ENCODE measurements around the gene NTSR1.
A peak's percentile ranks its signal among the peaks of the same experiment; 100 is the strongest.

Gene NTSR1

DNA sequence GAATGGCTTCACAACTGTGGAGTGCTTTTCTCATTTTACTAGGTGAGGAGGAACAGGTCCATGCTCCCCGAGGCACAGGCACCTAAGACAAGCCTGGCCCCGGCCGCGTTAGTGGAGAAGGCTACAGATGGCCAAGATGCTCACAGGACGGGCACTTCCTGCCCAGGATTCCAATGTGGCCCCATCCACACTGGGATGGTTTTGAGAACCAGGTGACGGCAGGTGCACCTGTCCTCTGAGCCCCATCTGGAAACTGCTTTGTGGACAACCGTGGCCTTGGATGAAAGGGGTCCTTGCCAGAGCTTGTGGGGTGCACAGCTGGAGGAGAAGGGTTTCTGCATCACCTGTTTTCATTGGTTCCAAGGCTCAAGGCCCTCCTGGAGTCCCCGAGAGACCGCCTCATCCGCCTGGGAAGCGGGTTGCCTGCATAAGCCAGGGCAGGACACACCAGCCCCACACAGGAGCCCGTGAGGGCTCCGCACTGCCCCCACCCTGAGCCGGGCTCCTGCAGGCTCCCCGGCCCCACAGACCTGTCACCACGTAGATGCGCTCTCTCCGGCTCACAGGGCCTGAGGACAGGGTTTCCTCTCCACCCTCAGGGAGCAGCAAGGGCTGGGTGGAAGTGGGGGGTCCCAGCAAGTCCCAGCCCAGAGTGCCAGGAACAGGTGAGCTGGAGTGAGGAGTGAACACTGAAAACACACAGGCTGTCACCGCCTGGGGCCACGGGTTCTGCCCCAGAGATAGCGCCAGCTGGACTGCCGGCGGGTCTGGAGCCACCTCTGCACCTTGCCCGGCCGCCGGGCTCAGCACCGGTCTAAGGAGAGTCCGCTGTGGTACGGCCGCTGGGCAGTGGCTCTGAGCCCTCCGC is 18.3 kb downstream of the NTSR1 start:
- DNase-seq, result no peak

DNA sequence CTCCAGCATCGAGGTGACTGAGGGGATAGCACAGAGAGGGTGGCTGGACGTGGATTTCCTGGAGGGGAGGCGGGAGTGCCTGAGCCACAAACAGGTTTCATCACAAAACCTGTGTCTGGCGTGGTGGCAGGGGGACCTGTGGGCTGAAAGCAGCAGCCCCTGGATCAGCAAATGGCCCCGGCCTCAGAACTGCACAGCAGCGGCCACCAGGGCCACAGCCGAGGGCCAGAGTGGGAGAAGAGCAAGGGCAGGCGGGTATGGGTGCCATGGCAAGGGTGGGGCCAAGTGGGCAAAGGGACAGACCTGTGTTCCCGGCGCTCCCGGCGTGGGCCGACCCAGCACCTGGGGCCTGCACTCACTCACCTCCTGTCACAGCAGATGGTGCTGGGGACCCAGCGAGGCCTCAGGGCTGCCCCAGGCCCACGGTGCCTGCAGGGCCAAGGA is 19.0 kb downstream of the NTSR1 start:
- DNase-seq, result no peak

DNA sequence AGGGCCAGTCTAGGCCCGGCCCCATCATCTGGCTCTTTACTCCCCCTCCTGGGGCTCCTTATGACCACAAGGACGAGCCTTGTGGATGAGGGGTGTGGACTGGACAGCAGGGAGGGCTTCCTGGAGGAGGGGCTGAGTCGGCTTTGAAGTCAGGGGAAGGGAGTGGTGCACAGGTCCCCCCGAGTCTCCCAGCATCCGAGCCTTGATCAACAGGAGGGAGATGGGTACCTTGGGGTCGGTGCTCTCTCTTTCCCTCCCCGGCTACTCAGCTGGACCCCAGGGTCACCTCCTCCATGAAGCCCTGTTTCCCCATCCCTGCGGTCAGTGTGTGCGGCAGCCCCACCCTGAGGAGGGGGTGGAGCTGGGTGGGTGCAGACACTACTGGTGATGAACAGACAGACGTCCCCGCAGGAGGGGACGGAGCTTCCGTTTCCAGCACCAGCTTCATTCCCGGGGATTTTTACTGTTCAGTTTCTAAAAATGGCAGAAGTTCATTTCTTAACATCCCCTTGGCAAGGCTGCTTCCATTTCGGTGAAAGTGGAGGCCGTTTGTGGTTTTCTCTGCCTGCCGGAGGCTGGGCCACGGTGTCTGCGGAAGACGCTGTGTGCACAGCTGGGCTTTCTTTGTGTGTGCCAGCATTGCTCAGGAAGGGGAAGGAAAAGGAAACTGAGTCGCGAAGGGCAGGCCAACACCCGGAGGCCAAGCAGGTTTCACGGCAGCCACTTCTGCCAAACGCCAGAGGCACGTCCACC is 19.6 kb downstream of the NTSR1 start:
- peak; percentile 80 to 90 for DNase-seq

DNA sequence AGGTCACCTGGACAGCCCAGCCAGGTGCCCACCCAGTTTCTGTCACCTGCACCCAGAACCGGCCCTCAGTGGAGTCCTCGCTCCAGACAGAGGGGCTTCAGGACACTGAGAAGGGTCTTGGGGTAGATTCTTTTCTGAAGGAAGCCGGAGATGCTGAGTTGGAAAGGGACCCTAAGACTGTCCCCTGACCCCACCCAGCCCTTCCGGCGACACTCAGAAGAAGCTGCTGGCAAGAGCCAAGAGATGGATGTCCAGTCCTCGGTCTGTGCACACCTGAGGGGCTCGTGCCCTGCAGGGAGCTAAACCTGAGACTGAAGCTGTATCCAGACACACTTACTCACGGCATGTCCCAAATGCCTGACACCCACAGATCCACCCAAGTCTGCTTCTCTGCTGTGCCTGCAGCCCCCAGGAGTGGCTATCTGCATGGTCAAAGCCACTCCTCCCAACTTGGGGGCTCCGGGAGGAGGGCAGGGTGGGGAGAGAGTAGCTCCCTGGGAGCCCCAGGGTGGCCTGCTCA is 20.2 kb downstream of the NTSR1 start:
- DNase-seq, result no peak

DNA sequence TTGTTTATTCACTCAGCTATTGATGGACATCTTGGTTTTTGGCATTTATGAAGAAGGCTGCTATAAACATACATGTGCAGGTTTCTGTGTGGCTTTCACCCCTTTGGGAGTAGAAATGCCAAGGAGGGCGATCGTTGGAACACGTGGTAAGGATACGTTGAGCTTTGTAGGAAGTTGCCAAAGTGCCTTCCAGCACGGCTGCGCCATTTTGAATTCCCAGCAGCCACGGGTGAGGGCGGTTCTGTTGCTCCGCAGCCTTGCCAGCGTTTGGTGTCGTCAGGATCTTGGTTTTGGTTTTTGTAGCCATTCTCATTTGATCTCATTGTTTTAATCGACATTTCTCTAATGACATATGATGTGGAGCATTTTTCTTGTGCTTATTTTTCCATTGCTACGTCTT is 21.8 kb downstream of the NTSR1 start:
- DNase-seq, result no peak

DNA sequence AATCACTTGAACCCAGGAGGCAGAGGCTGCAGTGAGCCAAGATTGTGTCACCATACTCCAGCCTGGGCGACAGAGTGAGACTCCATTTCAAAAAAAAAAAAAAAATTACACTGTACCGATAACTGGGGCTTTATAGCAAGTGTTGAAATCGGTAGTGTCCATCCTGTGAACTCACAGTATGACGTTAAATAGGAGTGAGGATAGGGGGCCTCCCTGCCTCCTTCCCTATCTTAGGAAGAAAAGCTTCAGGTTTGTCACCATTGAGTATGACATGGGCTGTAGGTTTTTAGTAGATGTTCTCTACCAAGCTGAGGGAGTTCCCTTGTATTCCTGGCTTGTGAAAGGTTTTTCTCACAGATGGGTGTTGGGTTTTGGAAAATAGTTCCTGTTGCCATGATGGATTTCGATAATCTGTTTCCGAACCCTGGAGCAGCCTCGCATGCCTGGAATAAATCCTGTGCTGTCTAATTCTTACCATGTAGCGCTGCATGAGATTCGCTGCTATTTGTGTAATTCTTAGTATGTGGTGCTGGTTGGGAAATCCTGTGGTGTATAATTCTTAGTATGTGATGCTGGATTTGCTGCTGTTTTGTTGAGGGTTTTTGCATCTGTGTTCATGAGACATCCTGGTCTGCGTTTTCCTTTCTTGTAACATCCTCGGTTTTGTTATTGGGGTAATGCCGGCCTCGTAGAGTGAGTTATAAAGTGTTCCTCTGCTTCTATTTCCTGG is 23.6 kb downstream of the NTSR1 start:
- DNase-seq, result peak in 1 of 2 donors; percentile 68

DNA sequence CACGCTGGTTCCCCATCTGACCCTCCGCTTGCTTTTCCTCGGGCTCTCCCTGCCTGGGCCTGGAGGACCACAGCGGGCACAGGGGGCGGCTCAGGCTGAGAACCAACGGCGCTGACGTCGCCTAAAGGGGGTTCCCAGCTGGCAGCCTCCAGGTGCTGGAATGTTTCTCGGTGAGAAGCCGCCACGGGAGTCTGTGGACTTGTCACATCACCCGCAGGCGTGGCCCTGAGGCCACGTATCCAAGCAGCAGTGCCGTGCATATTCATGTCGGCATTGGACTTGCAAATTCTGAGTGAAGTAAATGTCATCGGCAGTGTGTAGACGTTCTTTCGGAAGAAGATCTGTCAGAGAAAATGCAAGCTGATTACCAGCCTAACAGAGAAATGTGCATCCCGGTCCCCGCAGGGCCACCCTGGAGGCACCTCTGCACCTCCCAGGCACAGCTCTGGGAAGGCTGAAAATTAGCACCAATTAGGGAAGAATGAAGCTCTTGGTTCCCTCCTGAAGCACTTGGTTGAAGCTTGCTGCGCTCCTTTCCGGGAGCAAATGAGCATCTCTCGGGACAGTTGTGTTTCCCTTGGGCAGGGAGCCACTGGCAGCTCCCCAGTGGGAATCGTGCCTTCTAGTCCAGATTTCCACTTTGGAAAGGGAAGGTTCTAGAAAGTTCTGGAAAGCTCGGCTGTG is 24.3 kb downstream of the NTSR1 start:
- DNase-seq, result no peak

DNA sequence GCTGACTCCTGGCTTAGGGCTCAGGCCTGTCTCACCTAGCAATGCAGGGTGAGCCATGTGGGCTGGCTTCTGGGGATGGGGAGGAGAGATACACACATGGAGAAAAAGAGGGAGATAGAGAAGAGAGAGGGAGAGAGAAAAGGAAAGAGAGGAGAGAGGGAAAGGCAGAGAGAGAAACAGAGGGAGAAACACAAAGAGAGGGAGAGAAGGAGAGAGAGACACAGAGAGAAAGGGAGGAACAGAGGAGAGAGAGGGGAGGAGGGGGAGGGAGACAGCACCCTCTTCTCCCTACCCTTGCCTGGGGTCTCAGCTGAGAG is 24.8 kb downstream of the NTSR1 start:
- DNase-seq, result no peak

DNA sequence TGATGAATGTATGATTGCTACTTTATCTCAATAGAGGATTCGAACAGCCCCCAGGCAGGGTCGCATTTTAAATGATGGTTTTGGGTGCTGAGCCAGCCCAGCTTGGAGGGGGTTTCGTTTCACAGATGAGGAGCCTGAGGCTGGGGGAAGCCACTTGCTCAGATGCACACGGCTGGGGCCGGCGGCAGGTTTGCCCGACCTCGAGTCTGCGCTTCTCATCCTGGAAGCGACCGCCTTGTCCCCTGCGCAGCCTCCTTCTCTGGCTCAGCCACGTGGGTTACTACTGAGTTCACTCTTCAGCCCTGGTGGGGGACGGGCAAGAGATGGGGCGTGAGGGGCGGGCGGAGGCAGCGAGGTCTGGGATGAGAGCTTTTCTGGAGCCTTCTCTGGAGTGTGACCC is 25.3 kb downstream of the NTSR1 start:
- DNase-seq, result no peak

DNA sequence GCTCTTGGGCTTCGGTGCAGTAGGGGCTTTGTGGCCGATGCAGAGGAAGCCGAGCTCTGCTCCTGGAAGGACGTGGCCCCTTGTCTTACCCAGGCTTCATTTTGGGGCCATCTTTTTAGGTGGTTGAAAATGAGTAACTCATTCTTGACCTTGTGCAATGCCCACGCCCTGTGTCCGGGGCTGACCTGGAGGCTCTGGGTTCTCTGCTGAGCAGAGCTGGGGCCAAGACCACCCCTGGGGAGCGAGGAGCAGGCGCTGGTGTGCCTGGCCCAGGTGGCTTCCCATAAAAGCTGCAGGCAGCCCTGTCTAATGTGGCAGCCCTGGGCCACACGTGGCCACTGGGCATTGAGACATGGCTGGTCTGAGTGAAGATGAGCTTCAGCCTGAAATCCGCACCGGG is 25.7 kb downstream of the NTSR1 start:
- no peak for DNase-seq

DNA sequence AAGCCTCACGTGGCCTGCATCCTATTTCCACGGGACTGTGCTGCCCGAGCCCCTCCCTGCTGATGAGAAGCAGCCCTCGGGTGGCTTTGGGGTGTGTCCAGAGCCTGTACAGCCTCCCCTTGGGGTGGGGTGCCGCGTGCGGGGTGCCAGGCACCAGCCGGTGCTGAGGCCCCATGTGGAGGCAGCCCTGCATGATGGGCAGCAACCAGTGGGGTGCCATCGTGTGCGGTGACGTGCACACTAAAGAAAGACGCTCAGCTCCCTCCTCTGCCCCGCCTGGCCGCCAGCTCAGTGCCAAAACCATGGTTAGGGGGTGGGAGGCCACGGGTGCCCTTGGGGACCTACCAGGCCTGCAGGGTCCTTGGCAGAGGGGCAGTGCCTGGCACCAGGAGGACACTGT is 26.2 kb downstream of the NTSR1 start:
- peak in 1 of 2 donors; percentile 8 for DNase-seq

DNA sequence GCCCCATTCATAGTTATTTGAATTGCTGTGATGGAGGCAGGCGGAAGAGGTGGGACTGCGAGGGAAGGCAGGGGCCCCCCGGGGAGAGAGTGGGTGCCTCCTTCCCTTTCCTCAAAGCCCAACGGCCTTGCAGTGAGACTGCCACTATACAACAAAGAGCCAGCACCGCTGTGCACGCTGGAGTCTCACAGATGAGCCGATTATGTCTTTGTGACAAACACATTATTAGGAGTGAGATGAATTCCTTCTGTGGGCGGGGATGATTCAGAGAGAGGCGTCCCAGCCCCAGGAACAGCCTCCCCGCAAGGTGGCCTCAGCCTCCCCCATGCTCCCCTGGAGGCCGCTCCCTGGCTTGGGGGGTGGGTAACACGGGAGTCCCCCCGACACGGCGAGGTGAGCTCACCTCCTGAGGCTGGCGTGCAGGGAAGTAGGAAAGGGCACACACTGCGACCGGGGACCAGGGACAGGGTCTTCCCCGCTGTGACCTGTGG is 26.7 kb downstream of the NTSR1 start:
- DNase-seq, result peak in 1 of 2 donors; percentile 24

DNA sequence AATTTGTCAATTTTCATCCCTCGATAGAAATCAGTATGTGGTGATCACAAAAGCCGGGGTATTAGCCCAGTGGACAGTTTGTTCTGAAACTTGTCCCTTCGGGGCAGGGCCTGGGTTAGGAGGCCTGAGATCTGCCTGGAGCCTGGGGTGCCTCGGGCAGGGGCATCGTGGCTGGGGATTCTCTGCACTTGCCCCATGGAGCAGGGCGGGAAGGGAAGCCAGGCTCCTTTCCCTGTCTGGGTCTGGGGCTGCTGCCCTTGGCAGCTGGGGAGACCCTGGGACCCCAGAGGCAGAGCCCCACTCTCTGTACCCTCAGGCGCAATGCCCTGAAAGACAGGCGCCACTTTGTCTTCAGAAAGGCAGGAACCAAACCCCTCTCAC is 27.4 kb downstream of the NTSR1 start:
- no peak for DNase-seq

DNA sequence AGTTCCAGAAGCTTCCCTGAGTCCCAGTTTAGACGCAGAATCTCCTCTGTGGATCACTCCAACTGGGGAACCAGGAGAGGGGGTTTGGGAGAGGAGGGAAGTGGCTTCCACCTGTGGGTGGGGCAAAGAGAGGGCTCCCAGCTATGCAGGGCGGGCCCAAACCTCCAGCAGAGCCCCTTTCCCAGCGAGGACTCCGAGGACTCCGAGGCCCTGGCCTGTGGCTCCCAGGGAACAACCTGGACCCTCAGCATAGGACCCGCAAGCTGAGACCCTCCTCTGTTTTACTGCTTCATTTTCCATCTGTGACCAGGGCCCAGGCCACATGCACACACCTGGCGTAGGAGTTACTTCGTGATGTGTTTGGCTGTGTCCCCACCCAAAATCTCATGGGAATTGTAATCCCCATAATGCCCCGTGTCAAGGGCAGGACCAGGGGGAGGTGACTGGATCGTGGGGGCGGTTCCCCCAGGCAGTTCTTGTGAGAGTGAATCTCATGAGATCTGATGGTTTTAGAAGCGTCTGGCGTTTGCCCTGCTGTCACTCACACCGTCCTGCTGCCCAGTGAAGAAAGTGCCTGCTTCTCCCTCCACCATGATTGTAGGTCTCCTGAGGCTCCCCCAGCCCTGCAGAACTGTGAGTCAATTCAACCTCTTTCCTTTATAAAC is 27.9 kb downstream of the NTSR1 start:
- DNase-seq, result no peak

DNA sequence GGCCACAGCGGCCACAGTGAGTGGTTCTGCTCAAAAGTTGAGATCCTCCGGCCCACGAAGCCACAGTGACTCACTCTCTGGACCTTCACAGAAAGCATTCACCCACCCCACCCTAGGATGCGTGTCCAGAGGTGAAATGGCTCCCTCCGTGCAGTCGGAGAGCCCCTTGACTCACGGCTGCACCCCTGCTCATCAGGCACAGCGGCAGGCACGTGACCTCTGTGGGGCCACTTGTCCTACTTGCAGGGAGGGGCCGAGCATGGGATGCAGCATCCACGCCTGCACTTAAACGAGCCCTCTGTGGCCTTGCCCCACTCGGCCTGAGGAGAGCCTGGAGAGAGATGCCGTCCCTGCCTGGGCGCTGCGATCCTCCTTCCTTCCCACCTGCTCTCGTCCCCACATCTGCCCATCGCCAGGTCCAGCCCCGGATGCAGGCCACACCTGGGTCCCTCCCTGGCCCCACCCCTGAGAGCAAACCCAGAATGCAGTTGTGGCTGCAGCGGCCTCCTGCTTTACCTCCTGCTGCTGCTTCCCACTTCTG is 28.7 kb downstream of the NTSR1 start:
- no peak for DNase-seq

DNA sequence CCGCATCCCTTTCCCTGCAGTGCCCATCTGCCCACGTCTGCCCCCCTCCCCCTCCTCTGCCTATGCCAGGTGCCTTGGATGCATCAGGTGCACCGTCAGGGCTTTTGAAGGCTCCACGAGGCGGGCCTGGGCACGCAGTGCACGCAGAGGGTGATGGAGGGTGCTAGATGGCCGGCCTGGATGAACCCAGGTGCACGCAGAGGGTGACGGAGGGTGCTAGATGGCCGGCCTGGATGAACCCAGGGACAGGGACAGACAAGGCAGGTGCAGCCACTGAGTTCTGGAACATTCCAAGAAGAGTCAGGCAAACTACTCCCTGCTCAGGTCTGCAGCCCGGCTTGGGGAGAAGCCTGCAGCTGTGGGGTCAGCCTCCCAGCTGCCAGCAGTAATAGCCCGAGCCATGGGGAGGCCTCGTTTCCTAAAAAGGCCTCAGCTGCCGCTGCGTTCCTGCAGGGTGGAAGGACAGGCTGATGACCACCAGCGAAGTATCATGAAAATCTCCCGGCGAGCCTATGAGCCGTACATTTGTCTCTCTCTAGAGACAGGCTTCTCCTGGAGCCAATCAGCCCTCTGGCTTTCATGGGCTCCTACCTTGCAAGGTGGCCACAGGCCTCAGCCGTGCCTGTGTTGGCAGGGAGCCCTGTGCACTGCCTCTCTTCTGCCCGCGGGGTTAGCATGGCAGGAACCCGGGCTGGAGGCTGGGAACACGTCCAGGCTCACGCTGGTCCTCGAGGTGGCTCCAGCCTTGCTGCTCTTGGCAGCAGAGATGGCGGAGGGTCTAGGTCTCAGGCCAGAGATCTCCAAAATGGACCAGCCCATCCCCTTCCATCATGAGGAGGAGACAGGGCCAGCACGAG is 29.6 kb downstream of the NTSR1 start:
- no peak for DNase-seq

DNA sequence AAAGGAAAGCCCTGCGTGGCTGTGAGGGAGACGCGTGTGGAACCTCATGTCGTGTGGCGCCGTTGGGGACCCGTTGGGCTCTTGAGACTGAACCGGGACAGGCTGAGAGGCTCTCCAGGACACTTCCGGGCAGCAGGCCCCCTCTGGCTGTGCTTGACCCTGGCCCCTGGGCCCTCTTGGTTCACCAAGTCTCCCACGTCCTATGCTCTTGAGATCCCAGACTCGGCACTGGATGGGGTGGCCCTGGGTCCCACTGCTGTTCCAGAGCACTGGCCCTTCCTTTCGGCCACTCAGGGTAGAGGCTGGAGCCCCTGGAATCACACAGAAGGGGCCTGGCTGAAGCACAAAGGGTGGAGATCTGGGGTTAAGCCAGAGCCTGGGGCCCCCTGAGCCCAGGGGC is 30.4 kb downstream of the NTSR1 start:
- DNase-seq, result no peak

DNA sequence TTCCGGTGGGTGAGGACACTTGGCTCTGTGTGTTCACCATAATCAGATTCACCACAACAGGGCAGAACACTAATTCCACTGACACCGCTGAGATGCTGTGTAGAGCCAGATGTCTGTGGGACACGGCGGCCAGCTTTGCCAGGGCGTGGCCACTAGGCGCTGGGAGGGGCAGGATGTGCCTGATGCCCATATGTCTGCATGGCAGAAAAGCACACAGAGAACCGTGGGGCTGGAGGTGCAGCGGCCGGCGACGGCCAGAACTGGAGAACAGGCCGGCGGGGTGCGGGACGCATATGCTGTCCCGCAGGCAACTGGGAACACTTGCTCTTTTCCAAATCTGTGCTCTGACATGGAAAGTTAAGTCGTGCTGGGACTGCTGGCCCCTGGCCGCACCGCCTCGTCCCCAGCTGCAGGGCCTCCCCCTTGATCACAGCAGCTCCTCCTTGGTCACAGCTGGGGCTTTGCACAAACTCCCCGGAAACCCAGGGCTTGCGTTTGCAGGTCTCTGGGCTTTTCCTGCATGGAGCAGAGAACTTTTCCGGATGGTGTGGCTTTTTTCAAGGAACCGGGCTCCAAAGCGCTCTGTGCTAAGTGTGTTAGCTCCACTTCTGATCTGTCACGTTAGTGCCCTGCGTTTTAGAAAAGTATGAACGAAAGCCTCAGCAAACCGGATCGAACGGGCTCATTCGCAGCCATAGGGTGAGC is 31.1 kb downstream of the NTSR1 start:
- peak; percentile 8 to 51 for DNase-seq

DNA sequence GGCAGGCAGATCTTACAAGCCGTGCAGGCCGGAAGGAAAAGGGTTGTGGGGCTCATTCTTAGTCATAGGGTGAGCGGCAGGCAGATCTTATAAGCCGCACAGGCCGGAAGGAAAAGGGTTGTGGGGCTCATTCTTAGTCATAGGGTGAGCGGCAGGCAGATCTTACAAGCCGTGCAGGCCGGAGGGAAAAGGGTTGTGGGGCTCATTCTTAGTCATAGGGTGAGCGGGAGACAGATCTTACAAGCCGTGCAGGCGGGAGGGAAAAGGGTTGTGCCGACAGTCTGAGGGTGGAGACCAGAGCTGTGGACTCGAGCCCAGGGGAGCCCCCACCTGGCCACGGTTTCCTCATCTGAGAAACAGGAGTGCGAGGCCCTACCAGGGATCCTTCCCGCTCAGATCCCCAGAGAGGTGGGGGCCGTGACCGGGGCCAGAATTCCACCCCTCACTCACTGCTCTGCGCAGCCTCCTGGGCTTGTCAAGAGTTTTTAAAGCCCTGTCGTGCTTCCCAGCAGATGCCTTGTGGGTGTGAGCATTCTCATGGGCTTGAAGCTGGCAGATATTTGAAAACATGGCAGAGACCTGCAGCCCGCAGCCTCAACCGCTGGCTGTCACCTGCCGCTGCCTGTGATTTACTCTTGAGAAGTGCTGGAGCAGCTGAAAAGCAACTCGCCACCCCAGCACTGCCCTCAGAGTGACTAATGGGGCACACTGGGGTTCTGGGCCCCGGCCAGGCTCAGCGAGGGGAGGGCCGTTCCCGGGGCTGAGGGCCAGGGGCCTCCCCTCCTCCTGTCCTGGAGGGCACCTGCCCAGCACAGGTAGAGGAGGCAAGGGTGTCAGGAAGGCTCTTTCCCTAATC is 31.9 kb downstream of the NTSR1 start:
- peak; percentile 80 to 93 for DNase-seq

Measured in inflammatory macrophage (primary cell).